HL-60 (cell line): ENCODE measurements around the gene TUBGCP3.

ENCODE experiments used
- CTCF ChIP-seq: IDR thresholded peaks from one replicate; pipeline ENCODE4 v1.5.1; 2011; ENCODE audit warnings: low read length, control low read depth, inconsistent platforms; ENCODE audit not compliant: insufficient read depth
- POLR2AphosphoS5 ChIP-seq: IDR thresholded peaks from 2 replicates; pipeline ENCODE4 v1.6.1; 2012; ENCODE audit warnings: low read depth
- REST ChIP-seq: IDR thresholded peaks from 2 replicates; pipeline ENCODE4 v1.6.1; 2012; ENCODE audit warnings: low read depth; ENCODE audit not compliant: insufficient replicate concordance

GRCh38 chr13:112562786-112563383, 25.1 kb downstream of the TUBGCP3 start:
- no peak for TF ChIP-seq REST
- no peak for TF ChIP-seq CTCF
- TF ChIP-seq POLR2AphosphoS5 = no peak
